HG02981 (cell line): ENCODE data around the gene CFAP61.
A peak's percentile ranks its signal among the peaks of the same experiment; 100 is the strongest.

Experiments
- ATAC-seq: cut with Tn5 transposase; IDR thresholded peaks from one replicate; pipeline ENCODE4 v1.9.1; 2021; ENCODE audit warnings: mild to moderate bottlenecking, moderate library complexity; ENCODE audit not compliant: unreplicated experiment

The CFAP61 gene

GRCh38 chr20:20034486-20034885 is 17.8 kb upstream of the CFAP61 start:
- no peak for ATAC-seq

GRCh38 chr20:20036756-20037155 is 15.6 kb upstream of the CFAP61 start:
- no peak for ATAC-seq

GRCh38 chr20:20037960-20038359 is 14.4 kb upstream of the CFAP61 start:
- ATAC-seq: no peak

- ATAC-seq: no peak
These were observed 13.7 kb upstream of the CFAP61 start for GRCh38 chr20:20038586-20038985.

- ATAC-seq: no peak
These were observed 12.5 kb upstream of the CFAP61 start for GRCh38 chr20:20039752-20040387.

- ATAC-seq: peak; percentile 18
These were observed 612 bp upstream of the CFAP61 start for GRCh38 chr20:20051767-20052073.

- no peak for ATAC-seq
These were observed 8.1 kb downstream of the CFAP61 start for GRCh38 chr20:20060234-20060998.

- ATAC-seq: no peak
These were observed 11.8 kb downstream of the CFAP61 start for GRCh38 chr20:20063941-20064702.

GRCh38 chr20:20065361-20065760 is 13.0 kb downstream of the CFAP61 start:
- no peak for ATAC-seq

- ATAC-seq: no peak
These were observed 18.8 kb downstream of the CFAP61 start for GRCh38 chr20:20070871-20071726.

- no peak for ATAC-seq
These were observed 21.6 kb downstream of the CFAP61 start for GRCh38 chr20:20073801-20074371.

GRCh38 chr20:20075032-20075431 is 22.7 kb downstream of the CFAP61 start:
- ATAC-seq: no peak

- no peak for ATAC-seq
These were observed 24.1 kb downstream of the CFAP61 start for GRCh38 chr20:20076297-20077065.

- ATAC-seq: no peak
These were observed 25.7 kb downstream of the CFAP61 start for GRCh38 chr20:20078041-20078440.

GRCh38 chr20:20079102-20079784 is 26.9 kb downstream of the CFAP61 start:
- ATAC-seq: no peak

- ATAC-seq: peak; percentile 78
These were observed 31.5 kb downstream of the CFAP61 start for GRCh38 chr20:20083807-20084206.

- no peak for ATAC-seq
These were observed 32.0 kb downstream of the CFAP61 start for GRCh38 chr20:20084296-20084752.

- no peak for ATAC-seq
These were observed 32.7 kb downstream of the CFAP61 start for GRCh38 chr20:20085071-20085470.

GRCh38 chr20:20085812-20086211 is 33.5 kb downstream of the CFAP61 start:
- no peak for ATAC-seq
